Kidney capillary endothelial cell (primary cell): ENCODE data around the gene WNT1.

Source experiments
- DNase-seq: peaks from one replicate; pipeline ENCODE4 v3.0.0-alpha.2; 2018; ENCODE audit warnings: low spot score

WNT1 gene

GRCh38 chr12:48980953-48981756, 3.0 kb downstream of the WNT1 start:
- no peak for DNase-seq

GRCh38 chr12:48981757-48982157, 3.6 kb downstream of the WNT1 start:
- DNase-seq = no peak

- DNase-seq = no peak
Observed at GRCh38 chr12:48982397-48983080, 4.4 kb downstream of the WNT1 start.

- no peak for DNase-seq
Observed at GRCh38 chr12:48985475-48985897, 7.4 kb downstream of the WNT1 start.

GRCh38 chr12:48985901-48986300, 7.8 kb downstream of the WNT1 start:
- no peak for DNase-seq

GRCh38 chr12:48986720-48987291, 8.7 kb downstream of the WNT1 start:
- no peak for DNase-seq

- peak; percentile 62 for DNase-seq
Observed at GRCh38 chr12:48988030-48988649, 10.0 kb downstream of the WNT1 start.

- DNase-seq = no peak
Observed at GRCh38 chr12:48990552-48990951, 12.4 kb downstream of the WNT1 start.

- no peak for DNase-seq
Observed at GRCh38 chr12:48991247-48992050, 13.3 kb downstream of the WNT1 start.

- no peak for DNase-seq
Observed at GRCh38 chr12:48993787-48994186, 15.7 kb downstream of the WNT1 start.

- DNase-seq = no peak
Observed at GRCh38 chr12:48994224-48995085, 16.3 kb downstream of the WNT1 start.

GRCh38 chr12:48995086-48995879, 17.2 kb downstream of the WNT1 start:
- DNase-seq = peak; percentile 78

- DNase-seq = peak; percentile 50
Observed at GRCh38 chr12:48996794-48997718, 18.9 kb downstream of the WNT1 start.

GRCh38 chr12:48997719-48998496, 19.8 kb downstream of the WNT1 start:
- no peak for DNase-seq

- DNase-seq = no peak
Observed at GRCh38 chr12:48998497-48999353, 20.6 kb downstream of the WNT1 start.

GRCh38 chr12:48999371-49000131, 21.4 kb downstream of the WNT1 start, which contains the start of gene DDN:
Gene DDN (minus strand): TSS chr12:48999375. CDS start chr12:48999287, 88 bp downstream.
- DNase-seq = no peak
